GM04504 (cell line): Measurements from ENCODE around the gene SNX20.

Experiments used
- DNase-seq: peaks from one replicate; pipeline ENCODE4 v3.0.0-alpha.2; 2012; ENCODE audit warnings: low read depth

SNX20 gene

DNA sequence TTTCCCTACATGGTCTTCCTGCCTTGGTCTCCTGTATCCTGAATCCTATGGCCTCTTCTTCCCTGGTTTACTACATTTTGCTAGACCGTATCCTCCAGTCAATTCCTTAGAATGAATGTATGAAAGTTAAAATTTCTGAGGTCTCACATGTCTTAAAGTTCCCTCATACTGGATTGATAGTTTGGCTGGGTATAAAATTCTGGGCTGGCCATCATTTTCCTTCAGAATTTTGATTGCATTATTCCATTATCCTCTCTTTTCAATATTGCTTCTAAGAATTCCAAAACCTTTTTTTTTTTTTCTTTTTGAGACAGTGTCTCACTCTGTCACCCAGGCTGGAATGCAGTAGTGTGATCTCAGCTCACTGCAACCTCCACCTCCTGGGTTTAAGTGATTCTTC, 23.1 kb upstream of the SNX20 start:
- no peak for DNase-seq

DNA sequence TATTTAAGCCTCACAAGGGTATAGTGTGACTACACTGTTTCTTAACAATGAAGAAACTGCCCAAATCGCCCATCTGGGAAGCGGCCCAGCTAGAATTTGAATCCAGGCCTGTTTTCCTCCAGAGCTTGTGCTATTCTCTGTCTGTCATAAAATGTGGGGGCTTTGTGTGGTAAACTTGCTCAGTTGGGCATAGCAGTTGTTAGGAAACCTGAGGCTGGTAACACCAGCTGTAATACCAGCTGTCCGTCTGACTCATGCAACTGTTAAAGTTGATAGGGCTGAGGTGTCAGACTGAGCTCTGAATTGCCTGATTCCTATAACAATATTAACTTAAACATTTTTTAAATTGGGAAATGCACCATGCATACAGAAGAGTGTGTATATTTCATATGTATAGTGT, 21.6 kb upstream of the SNX20 start:
- DNase-seq = no peak

- DNase-seq = peak; percentile 26
Measured at GRCh38 chr16:50699326-50700159, 18.4 kb upstream of the SNX20 start.

- DNase-seq = peak; percentile 24
Measured at GRCh38 chr16:50697881-50698767, 17.0 kb upstream of the SNX20 start.

GRCh38 chr16:50697421-50697715, 16.3 kb upstream of the SNX20 start:
- DNase-seq = no peak

DNA sequence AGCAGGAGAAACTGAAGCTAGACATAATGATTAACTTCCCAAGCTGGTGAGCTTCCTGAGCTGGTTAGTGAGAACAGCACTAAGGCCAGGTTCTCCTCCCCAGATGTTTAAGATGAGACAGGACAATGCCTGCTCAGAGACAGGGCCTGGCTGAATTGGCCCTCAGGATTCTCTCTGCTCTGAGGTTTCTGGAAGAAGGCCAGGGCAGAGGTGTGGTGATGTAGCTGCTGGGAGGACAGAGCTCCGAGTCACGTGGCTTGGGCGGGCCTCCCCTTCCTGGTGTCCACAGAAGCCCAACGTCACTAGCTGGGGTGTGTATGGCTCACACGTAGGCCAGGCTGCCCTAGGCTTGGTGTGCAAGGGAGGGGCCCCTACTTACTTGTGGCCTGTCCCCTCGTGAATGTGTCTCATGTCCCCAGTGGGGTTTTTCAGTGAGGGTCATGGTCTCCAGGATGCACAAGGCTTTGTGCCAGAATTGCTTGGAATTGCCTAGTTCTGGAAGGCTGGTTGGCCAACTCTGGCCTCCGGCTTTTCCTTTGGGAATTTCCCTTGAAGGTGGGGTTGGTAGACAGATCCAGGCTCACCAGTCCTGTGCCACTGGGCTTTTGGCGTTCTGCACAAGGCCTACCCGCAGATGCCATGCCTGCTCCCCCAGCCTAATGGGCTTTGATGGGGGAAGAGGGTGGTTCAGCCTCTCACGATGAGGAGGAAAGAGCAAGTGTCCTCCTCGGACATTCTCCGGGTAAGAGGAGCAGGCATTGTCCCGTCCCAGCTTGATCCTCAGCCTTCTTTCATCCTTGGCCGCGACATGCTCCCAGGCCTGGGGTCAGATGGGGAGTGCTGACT, 15.7 kb upstream of the SNX20 start:
- peak; percentile 50 for DNase-seq

DNA sequence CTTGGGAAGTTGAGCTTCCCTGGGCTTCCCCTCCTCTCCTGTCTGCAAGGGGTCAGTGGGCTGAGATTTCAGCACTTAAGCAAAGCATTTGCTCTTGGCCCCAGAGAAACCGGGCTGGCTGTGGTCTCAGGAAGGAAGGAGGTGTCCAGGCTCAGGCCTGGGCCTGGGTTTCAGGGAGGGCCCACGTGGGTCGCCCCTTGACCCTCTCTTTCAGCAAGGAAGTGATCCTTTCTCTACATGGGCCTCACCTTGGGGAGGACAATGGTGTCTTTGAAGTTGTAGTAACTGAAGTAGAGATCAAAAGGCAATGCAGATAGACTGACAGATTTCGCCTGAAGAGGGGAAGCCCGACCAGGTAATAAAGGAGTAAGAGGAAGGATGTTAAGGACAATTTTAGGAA, 15.0 kb upstream of the SNX20 start:
- no peak for DNase-seq

GRCh38 chr16:50695017-50696000, 14.2 kb upstream of the SNX20 start:
- DNase-seq = no peak

DNA sequence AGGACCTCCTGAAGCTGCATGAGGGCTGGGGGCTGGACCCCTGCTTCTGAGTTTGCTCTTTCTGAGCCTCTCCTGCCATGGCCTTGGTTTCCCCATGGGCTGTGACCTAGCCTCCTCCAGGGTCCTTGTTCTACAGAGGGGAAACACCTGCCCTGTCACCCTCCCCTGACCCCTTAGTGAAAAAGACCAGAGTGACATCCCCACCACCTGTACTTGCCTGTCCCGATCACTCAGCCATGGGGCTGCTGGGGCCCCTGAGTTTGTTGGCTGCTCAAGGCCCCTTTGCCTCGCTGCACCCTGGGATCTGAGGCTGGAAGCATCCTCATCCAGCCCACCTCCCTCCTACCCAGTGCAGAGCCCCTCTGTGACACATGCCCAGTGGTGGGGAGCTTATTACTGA, 13.1 kb upstream of the SNX20 start:
- no peak for DNase-seq

- DNase-seq = no peak
Measured at GRCh38 chr16:50692999-50693781, 12.1 kb upstream of the SNX20 start, which contains the start of gene NOD2. NOD2 (plus strand) TSS chr16:50693606; CDS start chr16:50699496, 5,890 bp downstream.

DNA sequence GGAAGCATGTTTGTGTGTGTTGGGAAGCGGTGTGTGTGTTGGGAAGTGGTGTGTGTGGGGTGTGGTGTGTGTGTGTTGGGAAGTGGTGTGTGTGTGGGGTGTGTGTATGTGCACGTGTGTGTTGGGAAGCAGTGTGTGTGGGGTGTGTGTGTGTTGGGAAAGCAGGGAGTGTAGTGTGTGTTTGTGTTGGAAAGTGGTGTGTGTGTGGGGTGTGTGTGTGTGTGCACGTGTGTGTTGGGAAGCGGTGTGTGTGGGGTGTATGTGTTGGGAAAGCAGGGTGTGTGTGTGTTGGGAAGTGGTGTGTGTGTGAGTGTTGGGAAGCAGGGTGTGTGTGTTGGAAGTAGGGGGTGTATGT, 11.5 kb upstream of the SNX20 start:
- no peak for DNase-seq

DNA sequence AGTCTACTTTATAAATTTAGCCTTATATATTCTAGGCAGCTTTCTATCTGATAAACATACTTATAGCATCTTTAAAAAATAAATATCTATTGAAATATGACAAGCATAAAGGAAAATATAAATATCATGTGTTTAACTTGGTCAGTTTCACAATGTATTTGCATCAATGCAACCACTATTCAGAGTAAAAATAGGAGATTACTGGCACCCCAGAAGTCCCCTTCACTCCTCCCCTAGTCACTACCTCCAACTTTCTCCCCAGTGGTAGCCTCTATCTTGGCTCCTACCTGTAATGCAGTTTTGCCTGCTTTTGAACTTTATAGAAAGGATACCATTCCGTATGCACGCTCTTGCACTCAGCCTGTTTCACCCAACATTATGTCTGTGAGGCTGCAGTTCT, 9.1 kb upstream of the SNX20 start:
- DNase-seq = no peak

DNA sequence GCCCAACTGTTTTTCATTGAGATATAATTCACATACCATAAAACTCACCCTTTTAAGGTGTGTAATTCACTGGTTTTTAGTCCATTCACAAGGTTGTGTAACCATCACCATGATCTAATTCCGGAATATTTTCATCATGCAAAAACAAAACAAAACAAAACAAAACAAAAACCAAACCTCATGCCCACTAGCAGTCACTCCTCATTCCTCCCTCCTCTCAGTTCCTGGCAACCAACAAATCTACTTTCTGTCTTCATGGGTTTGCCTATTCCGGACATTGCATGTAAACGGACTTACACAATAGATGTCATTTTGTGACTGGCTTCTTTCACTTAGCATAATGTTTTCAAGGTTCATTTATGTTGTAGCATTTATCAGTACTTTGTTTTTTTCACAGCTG, 7.8 kb upstream of the SNX20 start:
- no peak for DNase-seq

DNA sequence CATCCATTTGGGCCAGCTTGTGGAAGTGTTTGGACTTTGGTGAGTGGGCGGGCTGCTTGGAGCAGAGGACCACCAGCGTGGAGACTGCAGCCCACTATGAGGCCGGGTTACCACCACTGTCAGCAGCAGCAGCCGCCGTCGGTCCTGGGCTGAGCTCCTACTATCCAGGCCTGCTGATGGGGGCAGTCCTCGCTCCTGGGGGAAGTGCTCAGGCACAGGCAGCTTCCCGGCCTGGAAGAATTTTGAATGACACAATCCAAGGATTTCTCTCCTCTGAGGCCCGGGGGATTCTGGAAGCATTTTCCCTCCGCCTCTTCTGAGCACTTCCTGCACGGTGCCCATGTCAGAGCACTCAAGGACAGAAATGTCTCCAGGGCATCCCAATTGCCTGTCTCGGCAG, 7.0 kb upstream of the SNX20 start:
- DNase-seq = no peak

DNA sequence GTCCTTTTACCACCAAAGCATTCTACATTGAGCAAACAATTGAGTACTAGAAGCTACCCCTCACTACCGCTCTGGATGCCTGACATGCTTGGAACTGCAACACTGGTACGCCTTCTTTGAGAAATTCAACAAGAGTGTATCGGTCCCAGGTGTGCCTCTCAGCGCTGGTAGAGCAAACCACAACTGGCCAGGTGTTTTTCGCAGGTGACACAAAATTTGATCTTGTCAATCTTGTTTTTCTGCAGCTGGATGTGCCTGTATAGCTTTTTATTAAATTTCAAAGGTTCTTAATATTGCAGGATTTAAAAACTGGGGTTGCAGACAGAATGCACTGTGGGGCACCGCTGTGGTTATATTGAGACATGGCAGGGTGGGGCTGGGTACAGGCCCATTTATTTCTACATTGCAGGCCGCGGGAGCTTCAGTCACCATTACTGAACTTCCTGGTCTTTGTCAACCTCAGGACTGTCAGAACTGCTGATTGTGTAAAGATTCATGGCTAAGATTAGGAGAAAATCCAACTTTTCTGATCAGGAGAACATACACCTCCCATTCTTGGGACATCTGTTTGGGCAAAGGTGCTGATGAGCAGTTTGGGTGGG, 4.5 kb upstream of the SNX20 start:
- no peak for DNase-seq

GRCh38 chr16:50684823-50685461, 3.8 kb upstream of the SNX20 start:
- DNase-seq = no peak

DNA sequence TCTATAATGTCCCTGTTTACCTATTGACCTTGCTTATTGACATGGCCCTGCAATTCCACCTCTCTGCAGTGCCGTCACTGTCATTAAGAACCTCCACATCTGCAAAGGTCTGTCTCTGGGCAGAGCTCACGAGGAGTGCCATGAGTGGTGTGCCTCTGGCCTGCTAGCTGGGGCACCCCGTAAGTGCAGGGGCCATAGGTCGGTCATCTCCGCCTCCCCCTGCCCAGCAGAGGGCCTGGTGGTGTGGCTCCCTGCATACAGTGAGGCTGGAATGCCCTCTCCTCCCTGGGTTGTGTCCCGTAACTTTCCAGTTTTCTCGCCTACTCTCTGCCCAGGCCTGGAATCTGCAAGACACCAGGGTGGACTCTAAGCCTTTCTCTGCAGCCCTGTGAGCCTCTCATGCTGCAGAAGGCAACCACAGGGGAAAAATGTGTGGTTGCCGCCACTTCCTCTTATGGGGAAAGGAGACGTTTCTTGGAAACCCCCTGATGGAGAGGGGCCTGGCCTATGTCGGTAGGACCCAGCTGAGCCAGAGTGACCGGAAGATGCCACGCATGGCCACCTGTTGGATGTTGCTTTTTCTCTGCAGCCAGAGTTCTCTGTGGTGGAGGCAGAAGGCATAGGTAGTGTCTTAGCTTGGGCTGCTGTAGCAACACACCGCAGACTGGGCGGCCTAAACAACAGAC, 2.7 kb upstream of the SNX20 start:
- DNase-seq = no peak

DNA sequence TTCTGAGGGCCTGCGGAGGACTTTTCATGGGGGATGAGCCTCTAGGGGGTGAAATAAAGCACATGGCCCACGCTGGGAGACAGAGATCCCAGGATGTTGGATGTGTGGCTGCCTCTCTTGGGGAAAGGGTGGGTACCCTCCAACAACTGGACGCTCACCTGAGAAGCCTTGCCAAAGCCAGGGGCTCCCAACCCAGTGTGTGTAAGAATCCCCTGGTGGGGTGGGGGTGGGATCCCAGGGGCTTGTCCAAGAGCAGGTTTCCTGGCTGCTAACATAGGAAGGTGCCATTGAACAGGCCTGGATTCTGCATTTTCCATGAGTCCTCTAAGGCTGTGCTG, 587 bp downstream of the SNX20 start:
- DNase-seq = no peak
